ENCODE results near the gene CLUH.

DNA sequence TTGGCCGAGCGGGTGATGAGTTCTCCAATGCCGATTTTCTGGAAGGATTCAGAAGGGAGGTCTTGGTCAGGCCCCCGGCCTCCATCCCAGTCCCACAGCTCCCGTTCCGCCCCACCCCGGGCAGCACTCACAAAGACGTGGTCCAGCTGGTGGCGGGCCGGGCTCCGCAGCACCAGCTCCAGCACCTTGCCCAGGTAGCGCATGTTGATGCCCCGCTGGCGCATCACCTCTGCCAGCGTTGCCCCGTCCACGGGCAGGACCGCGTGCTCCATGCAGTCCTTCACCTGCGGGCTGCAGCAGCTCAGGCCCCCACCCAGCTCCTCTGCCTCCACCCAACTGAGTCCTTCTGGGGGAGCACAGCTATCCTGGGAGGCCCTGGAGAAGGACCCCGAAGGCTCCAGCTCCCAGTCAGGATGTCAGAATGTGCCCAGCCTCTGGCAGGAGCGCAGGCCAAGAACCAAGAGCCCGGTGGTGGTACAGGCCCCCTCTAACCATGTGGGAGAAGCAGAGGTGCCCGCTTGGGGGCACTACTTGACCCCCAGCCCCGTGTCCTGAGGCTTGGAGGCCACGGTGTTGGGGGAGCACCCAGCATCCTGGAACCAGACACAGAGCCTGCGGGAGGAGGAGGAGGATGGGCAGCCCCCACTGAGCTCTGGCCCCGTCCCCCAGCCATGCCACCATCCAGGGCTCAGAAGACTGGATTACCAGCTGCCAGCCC is 16.2 kb downstream of the CLUH start:
- TF ChIP-seq, protein P1, sequence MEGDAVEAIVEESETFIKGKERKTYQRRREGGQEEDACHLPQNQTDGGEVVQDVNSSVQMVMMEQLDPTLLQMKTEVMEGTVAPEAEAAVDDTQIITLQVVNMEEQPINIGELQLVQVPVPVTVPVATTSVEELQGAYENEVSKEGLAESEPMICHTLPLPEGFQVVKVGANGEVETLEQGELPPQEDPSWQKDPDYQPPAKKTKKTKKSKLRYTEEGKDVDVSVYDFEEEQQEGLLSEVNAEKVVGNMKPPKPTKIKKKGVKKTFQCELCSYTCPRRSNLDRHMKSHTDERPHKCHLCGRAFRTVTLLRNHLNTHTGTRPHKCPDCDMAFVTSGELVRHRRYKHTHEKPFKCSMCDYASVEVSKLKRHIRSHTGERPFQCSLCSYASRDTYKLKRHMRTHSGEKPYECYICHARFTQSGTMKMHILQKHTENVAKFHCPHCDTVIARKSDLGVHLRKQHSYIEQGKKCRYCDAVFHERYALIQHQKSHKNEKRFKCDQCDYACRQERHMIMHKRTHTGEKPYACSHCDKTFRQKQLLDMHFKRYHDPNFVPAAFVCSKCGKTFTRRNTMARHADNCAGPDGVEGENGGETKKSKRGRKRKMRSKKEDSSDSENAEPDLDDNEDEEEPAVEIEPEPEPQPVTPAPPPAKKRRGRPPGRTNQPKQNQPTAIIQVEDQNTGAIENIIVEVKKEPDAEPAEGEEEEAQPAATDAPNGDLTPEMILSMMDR (IDR thresholded peaks at IDR 0.05; ENCODE audit: insufficient read depth, low read depth, low read length), result no peak
- no peak for TF ChIP-seq EZH2 (IDR thresholded peaks at IDR 0.05; ENCODE audit: insufficient read depth, low read length)

Measured in astrocyte (in vitro differentiated cells and primary cell).